Parathyroid adenoma (tissue), 2 donors: ENCODE data around the gene DIP2C.

Source experiments
- H2AFZ ChIP-seq: fragments of 300-600 bp; sonication (generic); one replicate; pipeline ENCODE4 v1.7.0; 2017; ENCODE audit warnings: antibody characterized with exemption, mild to moderate bottlenecking
- H3K27ac ChIP-seq: fragments of 300-600 bp; sonication (generic); one replicate; pipeline ENCODE4 v1.7.0; 2017
- H3K27me3 ChIP-seq: fragments of 300-600 bp; sonication (generic); one replicate; pipeline ENCODE4 v1.7.0; 2017; ENCODE audit warnings: low read length; ENCODE audit not compliant: control insufficient read depth, insufficient read depth
- H3K36me3 ChIP-seq: fragments of 300-600 bp; sonication (generic); one replicate; pipeline ENCODE4 v1.7.0; 2017; ENCODE audit warnings: low read length; ENCODE audit not compliant: control insufficient read depth, insufficient read depth
- H3K4me1 ChIP-seq: fragments of 300-600 bp; sonication (generic); one replicate; pipeline ENCODE4 v1.7.0; 2017; ENCODE audit warnings: control low read depth
- H3K4me2 ChIP-seq: fragments of 300-600 bp; sonication (generic); one replicate; pipeline ENCODE4 v1.7.0; 2017; ENCODE audit warnings: low read length
- H3K4me3 ChIP-seq: fragments of 300-600 bp; sonication (generic); one replicate; pipeline ENCODE4 v1.7.0; 2017; ENCODE audit warnings: low read depth, low read length
- H3K79me2 ChIP-seq: fragments of 300-600 bp; sonication (generic); one replicate; pipeline ENCODE4 v1.7.0; 2017; ENCODE audit warnings: control low read depth
- H3K9ac ChIP-seq: fragments of 300-600 bp; sonication (generic); one replicate; pipeline ENCODE4 v1.7.0; 2017; ENCODE audit warnings: mild to moderate bottlenecking
- H3K9me3 ChIP-seq: fragments of 300-600 bp; sonication (generic); one replicate; pipeline ENCODE4 v1.7.0; 2017; ENCODE audit warnings: low read length; ENCODE audit not compliant: control insufficient read depth
- CTCF ChIP-seq: fragments of 300-600 bp; sonication (generic); IDR thresholded peaks from one replicate; pipeline ENCODE4 v1.7.0; 2017; ENCODE audit warnings: antibody characterized with exemption, mild to moderate bottlenecking
- donor health status: primary hyperparathyroidism.

Gene DIP2C

GRCh38 chr10:499991-500390 is 189.5 kb downstream of the DIP2C start:
- Histone ChIP-seq H3K4me3 (no peak overlapping the region), H3K79me2 (peaks cover 51% of the 10 kb centered on the region), H3K27ac (no peak overlapping the region), H2AFZ (no peak overlapping the region), H3K4me2 (no peak overlapping the region), H3K4me1 (no peaks in the 10 kb centered on the region), H3K36me3 (no peaks in the 10 kb centered on the region), H3K27me3 (no peaks in the 10 kb centered on the region), H3K9me3 (no peaks in the 10 kb centered on the region), H3K9ac (no peak overlapping the region)
- no peak for TF ChIP-seq CTCF

GRCh38 chr10:498760-499435 is 190.6 kb downstream of the DIP2C start:
- no peak overlapping the region for H3K4me3 ChIP-seq
- H3K27me3 ChIP-seq: no peaks in the 10 kb centered on the region
- H2AFZ ChIP-seq: no peak overlapping the region
- H3K9ac ChIP-seq: no peak overlapping the region
- no peaks in the 10 kb centered on the region for H3K36me3 ChIP-seq
- H3K79me2 ChIP-seq: peaks cover 42% of the 10 kb centered on the region
- TF ChIP-seq CTCF: no peak
- peaks cover 6% of the 10 kb centered on the region for H3K4me1 ChIP-seq
- H3K9me3 ChIP-seq: no peaks in the 10 kb centered on the region
- H3K4me2 ChIP-seq: no peak overlapping the region
- no peak overlapping the region for H3K27ac ChIP-seq

DNA sequence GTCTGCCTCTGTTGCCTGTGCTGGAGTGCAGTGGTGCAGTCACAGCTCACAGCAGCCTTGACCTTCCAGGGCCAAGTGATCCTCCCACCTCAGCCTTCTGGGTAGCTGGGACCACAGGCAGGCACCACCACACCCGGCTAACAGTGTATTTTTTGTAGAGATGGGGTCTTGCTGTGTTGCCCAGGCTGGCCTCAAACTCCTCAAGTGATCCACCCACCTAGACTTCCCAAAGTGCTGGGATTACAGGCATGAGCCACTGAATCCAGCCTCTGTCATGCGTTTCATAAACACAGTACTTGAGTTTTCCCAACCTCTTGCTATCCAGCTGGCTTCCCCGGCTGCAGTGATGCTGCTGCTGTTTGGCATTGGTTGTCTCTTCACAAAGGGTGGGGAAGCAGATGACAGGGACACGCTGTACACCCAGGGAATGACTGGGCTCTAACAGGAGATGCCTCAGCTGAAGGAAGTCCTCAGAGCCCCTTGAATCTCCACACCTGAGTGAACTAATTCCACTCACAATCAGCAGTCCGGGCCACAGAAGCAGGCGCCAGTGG is 191.5 kb downstream of the DIP2C start:
- no peak overlapping the region for H2AFZ ChIP-seq
- no peak overlapping the region for H3K27ac ChIP-seq
- H3K4me2 ChIP-seq: no peak overlapping the region
- H3K36me3 ChIP-seq: no peaks in the 10 kb centered on the region
- H3K4me3 ChIP-seq: no peak overlapping the region
- H3K9ac ChIP-seq: no peak overlapping the region
- H3K4me1 ChIP-seq: peaks cover 6% of the 10 kb centered on the region
- H3K79me2 ChIP-seq: peaks cover 38% of the 10 kb centered on the region
- H3K27me3 ChIP-seq: no peaks in the 10 kb centered on the region
- TF ChIP-seq CTCF: no peak
- H3K9me3 ChIP-seq: no peaks in the 10 kb centered on the region

- Histone ChIP-seq H3K36me3 (no peaks in the 10 kb centered on the region), H3K79me2 (peaks cover 31% of the 10 kb centered on the region), H3K4me3 (no peak overlapping the region), H3K9ac (no peak overlapping the region), H3K9me3 (no peaks in the 10 kb centered on the region), H3K27ac (no peak overlapping the region), H3K27me3 (no peaks in the 10 kb centered on the region), H3K4me1 (peaks cover 6% of the 10 kb centered on the region), H2AFZ (no peak overlapping the region), H3K4me2 (no peak overlapping the region)
- TF ChIP-seq CTCF: no peak
Measured at GRCh38 chr10:497289-497688, 192.2 kb downstream of the DIP2C start.

DNA sequence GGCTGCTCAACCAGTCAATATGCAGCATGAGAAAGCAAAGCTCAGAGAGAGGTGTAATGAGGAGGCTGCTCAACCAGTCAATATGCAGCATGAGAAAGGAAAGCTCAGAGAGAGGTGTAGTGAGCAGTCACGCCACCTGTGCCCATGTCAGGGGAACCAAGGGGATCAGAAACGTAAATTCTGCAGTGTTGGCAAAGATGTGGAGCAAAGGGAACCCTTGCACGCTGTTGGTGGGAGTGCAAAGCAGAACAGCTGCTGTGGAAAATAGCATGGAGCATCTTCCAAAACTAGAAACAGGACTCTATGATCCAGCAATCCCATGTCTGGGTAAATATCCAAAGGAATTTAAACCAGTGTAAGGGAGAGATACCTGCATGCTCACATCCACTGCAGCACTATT is 194.9 kb downstream of the DIP2C start:
- H3K27me3 ChIP-seq: no peaks in the 10 kb centered on the region
- TF ChIP-seq CTCF: no peak
- peaks cover 24% of the 10 kb centered on the region for H3K79me2 ChIP-seq
- H3K4me3 ChIP-seq: no peak overlapping the region
- no peak overlapping the region for H2AFZ ChIP-seq
- no peak overlapping the region for H3K9ac ChIP-seq
- H3K4me2 ChIP-seq: no peak overlapping the region
- H3K4me1 ChIP-seq: peaks cover 6% of the 10 kb centered on the region
- no peaks in the 10 kb centered on the region for H3K36me3 ChIP-seq
- H3K9me3 ChIP-seq: no peaks in the 10 kb centered on the region
- H3K27ac ChIP-seq: no peak overlapping the region
